SKM-1 treated with dmso at 0.1 percent for 144 hours (cell line): Measurements from ENCODE around the gene SMARCE1.
A peak's percentile ranks its signal among the peaks of the same experiment; 100 is the strongest.

Experiments
- DNase-seq: peaks from one replicate; lab custom pipeline; 2025; ENCODE audit not compliant: unreplicated experiment; lab: John Stamatoyannopoulos, UW

SMARCE1 gene

DNA sequence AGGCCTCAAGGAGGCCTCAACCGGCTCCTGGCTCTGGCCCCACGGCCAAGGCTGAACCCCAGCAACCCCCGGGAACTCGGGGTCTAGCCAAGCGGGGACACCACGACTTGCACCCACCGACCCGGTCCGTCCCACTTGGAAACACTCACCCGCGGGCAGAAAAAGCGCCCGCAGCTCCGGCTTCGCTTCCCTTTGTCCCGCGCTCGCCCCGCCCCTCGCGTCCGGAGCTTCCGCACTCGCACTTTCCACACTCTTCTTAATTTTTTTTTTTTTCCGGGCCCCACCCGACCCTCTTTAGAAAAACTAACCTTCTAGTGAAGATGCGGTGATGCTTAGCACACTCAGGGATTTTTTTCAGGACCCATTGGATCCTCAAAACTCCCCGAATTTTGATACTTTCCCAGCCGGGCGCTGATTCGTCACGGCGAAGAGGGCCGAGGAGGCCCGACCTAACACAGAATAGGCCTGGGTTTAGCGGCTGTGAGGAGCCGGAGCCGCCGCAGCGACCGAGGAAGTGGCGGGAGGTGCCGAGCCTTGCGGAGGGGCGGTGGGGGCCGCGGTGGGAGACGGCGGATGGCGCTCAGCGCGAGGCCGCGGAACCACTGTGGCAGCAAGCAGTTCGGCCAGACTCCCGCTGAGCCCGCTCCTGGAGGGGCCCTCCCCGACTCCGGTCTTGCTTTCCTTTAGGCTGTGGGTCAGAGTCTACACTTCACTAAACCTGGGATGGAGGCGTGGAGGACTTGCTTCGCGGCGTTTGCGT lies at the start of gene SMARCE1:
SMARCE1 (minus strand) TSS at position 195 of the 760 bp plus-strand sequence. CDS start 2,016 bp downstream, outside the sequence.
- peak; percentile 67 for DNase-seq

DNA sequence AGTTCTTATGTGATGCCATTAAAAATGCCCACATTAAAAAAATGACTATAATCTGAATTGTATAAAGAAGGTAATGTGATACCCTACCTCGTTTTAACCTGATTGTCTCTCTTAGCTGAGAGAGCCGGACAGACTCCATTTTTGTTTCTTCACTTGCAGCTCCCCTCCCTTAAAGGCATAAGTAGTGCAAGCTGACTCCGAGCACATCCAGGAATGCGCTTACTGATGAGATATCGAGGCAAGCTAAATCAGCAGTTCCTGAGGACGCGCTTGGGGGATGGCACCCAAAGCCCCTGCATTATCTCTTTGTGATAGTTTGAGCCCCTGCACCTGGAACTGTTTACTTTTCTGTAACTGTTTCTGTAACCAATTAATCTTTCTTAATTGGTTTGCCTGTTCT lies 49.7 kb upstream of the SMARCE1 start:
- DNase-seq, result no peak

DNA sequence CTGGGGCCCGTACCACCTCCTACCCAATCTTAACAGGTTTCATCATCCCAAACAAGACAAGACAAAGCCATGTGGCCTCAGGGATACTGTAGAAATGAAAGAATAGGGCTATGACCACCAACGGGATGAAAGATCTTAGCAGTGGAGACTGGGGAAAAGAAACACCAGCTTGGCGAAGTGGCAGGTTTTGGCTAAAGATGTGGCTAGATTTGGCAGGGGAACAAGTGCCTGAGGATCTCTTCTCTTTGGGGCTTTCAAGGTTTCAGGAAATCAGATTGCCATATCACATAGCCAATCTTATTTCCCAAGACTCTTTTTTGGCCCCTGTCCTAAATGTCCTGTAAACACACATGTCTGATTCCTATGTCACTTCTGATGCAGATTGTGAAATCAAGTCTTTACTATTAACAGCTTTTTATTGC lies 49.0 kb upstream of the SMARCE1 start:
- no peak for DNase-seq

DNA sequence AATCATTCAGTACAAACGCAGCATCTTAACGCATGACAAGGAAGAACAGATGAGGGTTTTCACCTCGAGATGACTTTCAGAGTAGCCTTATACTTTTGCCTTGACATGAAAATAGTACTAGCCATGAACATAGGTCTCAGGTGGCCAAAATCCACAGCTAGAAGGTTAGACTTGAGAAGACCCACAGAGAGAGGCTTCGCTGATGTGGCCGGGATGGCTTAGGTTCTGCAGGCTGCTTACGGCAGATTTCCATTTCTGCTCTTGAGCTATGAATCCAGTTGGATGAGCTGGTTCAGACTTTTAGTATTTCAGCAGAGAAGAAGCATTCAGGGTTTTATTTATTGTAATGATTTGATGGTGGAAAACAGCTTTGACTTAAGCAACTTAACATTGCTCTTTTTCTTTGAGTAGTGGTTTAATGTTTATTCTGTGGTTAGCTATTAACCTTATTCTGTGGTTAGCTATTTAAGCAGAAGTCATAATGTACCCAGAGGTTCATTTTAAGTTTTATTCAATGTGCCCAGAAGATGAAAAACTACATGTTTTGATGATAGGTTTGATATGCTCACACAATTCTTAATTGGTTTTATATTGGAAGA lies 48.4 kb upstream of the SMARCE1 start:
- no peak for DNase-seq

DNA sequence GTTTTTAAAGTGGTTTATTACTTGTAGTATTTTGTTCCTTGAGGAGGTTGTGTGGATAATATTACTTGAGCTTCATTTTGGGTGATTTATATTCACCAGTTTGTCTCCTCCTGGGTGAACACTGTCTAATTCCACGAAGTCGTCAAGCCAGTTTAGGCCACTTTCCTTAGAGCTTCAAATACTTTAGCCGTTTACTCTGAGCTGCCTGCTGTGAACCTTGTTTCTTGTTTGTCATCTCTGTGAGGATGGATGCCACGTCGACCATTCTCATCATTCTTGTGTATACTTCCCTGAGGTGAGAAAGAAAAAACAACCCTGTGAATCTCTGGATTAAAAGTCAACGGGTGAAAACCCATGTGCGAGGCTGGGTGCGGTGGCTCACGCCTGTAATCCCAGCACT lies 47.0 kb upstream of the SMARCE1 start:
- no peak for DNase-seq

DNA sequence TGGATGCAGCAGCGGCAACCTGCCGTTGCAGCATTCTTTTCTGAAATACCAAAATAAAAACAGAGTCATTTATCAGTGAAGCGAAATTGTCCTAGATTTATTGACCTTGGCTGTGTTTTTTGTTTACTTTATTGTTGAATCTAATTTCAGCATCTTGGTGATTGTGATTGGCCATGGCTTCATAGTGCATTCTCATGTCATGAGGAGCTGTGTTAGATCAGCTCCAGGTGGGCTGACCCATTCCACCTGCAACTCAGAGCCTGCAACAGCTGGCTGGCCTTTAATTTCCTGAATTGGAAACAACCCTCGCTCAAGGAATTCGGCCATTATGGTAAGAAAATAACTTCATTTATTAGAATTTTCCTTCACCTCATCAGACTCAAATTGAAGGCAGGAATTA lies 39.5 kb upstream of the SMARCE1 start:
- no peak for DNase-seq

DNA sequence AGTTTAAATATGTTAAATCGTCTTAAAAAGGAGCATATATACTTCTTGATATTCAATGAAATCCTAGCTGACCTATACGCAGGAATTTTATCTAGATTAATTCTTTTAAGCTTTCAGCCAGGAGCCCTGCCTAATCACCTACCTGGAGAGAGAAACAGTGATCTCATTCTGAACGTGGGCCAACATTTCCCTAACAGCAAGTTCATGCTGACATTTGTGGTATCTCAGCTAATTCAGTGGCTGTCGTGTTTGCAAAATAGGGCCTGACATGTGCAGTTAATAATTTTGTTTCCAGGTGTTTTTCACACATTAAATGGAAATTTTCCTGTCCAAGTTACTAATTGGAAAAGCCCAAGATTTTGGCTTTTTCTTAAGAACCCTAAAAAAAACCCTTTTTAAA lies 38.6 kb upstream of the SMARCE1 start:
- DNase-seq, result no peak

DNA sequence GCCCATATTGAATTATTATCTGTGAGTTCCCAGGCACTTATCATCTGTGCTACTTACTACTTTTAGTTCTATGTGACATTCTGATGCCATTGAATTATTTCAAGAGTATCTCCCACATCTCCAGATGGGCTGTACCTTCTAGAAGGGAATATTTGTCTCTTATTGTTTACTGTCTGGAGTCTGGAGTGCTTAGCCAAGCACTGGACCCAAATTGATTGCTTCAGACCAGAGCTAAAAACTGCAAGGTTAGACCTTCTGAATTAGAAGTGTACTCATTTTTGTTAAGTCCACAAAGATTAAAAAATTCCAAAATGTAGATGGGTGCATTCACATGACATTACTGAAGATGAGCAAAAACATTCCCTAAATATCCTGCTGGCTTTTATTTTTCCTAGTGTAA lies 33.4 kb upstream of the SMARCE1 start:
- no peak for DNase-seq

DNA sequence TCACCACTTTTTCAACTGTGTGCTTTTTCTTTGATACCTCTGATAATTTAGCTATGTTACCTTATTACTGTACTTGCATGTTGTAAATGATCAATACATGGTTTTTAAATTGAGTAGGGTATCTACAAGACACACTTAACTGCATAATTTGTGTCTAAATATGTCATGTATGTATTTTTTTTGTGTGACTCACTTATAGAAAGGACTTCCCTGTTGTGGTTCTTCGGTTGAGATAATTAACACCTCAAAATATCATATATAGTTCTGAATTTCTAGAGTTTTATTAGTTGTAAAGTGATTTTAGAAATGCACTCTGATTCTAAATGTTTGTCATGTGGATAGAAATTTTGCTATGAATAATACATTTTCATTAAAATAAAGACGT lies 31.9 kb upstream of the SMARCE1 start:
- no peak for DNase-seq

DNA sequence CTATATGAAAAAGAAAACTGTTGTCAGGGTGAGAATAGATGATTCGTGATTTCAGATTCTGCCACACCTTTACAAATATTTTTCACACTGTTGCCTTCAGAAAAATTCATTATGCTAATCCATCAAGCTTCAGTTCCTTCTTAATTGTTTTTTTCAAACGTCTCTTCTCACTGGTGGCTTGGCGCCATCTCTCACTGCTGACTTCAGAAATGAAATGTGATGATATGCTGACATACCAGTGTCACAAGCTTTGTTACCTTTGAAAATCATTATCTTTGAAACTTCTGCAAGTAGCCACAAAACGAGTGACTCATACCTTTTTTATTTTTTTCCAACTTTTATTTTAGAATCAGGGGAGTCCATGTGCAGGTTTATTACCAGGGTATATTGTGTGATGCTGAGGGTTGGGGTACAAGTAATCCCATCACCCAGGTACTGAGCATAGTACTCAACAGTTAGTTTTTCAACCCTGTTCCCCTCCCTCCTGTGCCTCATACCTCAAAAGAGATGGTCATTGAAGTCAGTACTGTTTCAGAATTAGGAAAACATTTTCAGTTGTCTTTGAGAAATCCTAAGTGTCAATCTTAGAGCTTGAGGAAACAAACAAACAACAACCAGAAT lies 31.4 kb upstream of the SMARCE1 start:
- no peak for DNase-seq

DNA sequence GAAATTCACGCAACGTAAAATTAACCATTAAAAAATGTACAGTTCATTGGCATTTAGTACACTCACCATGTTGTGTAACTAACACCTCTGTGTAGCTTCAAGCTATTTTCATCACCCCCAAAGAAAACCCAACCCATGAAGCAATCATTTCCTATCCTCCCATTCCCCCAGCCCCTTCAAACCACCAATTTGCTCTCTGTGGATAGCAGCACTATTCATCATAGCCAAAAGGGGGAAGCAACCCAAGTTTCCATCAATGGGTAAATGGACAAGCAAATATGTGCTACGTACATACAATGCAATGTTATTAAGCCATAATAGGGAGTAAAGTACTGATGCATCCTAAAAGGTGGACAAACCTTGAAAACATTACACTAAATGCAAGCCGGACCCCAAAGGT lies 28.3 kb upstream of the SMARCE1 start:
- DNase-seq, result peak; percentile 74

DNA sequence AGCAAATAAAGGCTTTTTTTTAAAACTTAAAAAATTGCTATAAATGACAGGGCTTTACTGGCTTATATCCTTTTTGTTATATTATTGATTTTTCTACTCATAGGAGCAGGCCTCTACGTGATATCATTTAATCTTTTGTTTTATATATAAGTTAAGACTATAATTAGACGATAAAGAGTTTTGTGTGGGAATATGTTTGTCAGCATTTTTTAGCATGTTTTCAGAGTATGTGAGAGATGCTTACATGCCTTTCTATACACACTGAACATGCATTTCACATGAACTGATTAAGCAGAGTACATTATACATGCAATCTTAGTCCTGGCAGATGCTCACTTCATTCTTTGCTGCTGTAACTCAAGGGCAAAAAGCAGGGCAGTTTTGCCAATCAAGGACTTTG lies 25.0 kb upstream of the SMARCE1 start:
- DNase-seq, result no peak

DNA sequence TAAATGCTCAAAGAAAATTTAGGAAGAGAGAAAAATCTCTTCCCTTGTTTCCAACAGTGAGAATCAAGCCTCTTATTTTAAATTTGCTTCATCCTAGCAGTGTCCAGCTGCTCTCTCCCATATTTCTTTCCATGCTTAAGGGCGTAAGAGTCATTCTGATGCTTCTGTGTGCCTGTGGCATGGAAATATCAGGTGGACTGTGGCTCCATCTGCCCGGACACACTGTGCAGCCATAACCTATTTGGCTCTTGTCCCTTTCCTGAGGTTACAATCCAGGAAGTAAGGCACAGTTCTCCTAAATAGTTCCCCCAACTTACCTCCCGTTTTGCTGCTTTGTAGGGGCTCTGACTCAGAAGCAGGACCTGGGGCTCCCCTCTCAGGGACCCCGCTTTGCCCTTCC lies 23.7 kb upstream of the SMARCE1 start:
- DNase-seq, result no peak

DNA sequence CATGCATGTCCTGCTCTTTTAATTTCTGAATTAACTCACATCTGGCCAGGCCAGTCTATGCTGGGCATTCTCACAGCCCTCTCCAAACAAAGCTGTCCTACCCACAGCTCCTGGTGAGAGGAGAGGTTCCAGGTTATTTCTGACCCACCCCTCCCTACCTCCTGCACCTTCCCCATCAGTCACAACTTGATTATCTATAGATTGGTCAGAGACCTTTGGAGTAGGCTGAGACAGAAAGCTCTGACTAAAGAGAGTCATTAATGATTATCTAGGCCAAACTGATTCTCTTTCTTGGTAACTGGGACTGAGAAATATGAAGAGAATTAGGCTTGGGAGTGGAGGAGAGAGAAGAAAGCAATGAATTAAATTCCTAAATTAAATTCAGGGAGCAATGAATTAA lies 18.7 kb upstream of the SMARCE1 start:
- no peak for DNase-seq

DNA sequence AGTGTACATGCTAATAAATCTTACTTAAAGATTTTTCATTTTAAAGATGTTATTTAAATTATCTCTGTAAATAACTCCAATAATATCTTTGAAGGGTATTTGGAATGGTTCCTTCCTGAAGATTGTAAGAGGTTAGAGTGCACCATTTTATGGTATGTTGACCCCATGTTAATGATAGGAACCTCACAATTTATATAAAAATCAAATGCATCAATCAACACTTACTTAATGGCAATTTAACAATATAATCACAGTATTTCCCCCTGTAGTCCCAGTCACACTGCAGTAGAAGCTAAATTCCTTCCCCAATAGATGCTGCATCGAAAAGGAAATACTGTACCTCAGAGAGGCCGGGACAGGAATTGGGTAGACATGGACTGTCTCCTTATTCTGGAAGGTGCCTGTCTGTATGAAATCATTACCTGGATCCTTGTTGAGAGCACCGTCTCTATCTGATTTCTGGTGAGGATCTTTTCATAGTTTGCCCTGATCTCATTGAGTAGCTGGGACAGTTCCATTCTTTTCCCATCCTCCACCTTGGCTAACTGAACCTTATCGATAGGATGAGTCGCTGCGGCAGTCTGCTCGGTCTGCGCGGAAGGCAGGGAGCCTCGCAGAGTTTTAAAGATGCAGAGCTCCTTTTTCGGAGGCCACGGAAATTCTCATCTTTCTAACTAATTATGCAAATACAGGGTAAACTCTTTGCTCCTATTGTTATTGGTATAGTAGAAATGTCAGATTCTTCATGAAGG lies 17.1 kb upstream of the SMARCE1 start, which contains the start of gene KRT222:
KRT222 (minus strand) TSS at position 596 of the 752 bp plus-strand sequence; CDS start at position 518, 78 bp downstream.
- no peak for DNase-seq

DNA sequence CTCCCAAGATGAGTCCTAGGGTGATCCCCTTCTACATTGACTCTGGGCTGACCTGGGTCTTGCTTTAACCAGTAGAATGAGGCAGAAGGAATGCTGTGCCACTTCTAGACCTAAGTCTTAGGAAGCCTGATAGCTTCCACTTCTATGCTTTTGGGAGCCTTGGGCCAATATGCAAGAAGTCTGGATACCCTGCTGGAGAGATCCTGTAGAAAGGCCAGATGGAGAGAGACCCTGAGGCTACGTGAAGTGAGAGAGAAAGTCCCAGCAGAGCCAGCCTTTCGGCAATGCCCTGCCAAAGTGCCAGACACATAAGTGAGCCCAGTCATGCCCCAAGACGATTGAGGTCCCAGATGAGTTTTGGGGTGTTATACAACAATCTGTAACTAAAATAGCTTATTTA lies 15.6 kb upstream of the SMARCE1 start:
- no peak for DNase-seq

DNA sequence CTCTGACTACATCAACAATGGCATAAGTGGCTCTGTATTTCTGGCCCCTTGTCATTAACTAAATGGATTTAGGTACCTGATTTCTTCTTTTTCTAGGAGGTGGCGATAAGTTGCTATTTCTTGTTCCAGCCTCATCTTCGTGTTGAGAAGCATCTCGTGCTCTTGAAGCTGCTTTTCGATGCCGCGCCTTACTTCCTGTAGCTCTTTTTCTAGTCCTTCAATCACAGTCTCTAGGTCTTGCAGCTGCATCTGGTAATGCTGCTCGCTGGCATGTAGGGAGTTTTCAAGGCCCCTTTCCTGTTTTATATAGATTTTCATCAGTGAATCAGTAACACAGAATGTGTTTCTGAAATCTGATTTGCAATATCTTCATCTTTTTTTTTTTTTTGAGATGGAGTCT lies 12.3 kb upstream of the SMARCE1 start:
- no peak for DNase-seq

DNA sequence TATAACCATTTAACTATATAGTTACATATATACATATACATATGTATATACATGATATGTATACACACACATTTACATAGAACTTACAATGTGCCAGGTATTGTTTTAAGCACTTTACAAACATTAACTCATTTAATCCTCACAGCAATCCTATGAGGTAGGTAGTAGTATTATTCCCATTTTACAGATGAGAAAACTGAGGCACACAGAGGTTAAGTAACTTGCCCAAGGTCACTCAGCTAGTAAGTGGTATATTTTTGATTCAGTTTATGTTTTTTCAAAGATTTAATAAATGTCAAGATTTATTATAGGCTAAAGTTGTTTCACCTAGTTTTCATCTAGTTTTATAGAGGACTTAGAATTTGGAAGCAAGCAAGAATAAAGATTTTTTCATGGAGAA lies 10.8 kb upstream of the SMARCE1 start:
- no peak for DNase-seq

DNA sequence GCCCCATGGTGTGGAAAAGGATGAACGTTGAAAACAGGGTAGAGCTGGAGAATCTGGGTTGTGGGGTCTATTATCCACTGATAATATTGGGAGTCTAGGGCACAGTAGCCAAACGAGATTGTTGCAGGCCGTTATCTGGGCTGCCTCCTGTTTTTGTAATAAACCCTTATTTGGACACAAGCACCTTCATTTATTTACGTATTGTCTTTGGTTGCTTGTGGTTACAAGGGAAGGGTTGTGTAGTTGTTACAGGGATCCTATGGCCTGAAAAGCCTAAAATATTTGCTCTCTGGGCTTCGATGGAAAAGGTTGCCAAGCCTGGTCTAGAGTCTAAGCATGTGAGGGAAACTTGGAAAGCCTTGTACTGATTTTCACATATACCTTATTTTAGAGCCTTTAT lies 4.3 kb upstream of the SMARCE1 start:
- DNase-seq, result no peak

DNA sequence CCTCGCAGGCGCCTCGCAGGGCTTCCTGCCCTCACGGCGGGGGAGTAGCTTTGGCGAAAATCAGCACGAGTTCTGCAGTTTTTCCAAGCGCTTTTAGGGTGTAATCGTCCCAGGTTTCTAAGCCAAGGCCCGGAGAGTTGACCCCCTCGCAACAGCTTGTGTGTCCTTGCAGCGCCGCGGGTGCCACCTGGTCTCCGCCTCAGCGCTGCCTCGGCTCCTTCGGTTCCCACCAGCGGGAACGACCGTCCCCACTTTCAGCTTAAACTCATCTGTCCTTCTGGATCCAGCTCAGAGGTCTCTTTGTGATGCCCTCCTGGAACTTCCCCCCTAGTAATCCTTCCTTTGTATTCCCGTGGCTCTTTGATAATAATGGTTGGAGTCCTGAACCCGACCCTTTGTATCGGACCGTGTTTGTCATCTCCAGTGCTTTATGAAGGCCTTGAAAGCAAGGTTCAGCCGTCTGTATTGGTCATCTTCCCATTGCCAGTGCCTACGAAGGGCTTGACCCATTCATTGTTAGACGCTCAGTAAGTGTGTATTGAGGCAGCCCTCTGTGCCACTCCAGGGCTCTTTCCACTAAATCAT lies 858 bp upstream of the SMARCE1 start:
- no peak for DNase-seq
